Uterus (tissue), 2 donors: ENCODE data around the gene LRRC56.

Source experiments
- CTCF ChIP-seq, 4 experiments: fragments of 200-600 bp in 2 of 4; fragments of 450-650 bp in 2 of 4; sonication (generic) in 2 of 4; IDR thresholded peaks; one replicate each; pipeline ENCODE4 v1.5.1; 2016 to 2019; ENCODE audit warnings: antibody characterized with exemption in 4 of 4, mild to moderate bottlenecking in 2 of 4, moderate library complexity in 1 of 4
- POLR2A ChIP-seq, 2 donors: fragments of 450-650 bp; IDR thresholded peaks; one replicate each; pipeline ENCODE4 v1.6.1; 2016; ENCODE audit warnings: antibody characterized with exemption in 2 of 2, mild to moderate bottlenecking in 1 of 2, moderate library complexity in 1 of 2

GRCh38 chr11:490930-491260, 46.4 kb upstream of the LRRC56 start:
- TF ChIP-seq POLR2A (IDR thresholded peaks at IDR 0.05) = no peak
- no peak for TF ChIP-seq CTCF (IDR thresholded peaks at IDR 0.05)
